Panc1 (cell line): ENCODE measurements around the gene ATP2A2. TPM values are rescaled to one million over a fixed set of nuclear protein-coding genes. Genes with fewer than 3 reads are reported as not detected.

ENCODE experiments used
- ATAC-seq: fragments of 200-7000 bp; cut with Tn5 transposase; 2 replicates; pipeline ENCODE4 v1.9.1; 2020; ENCODE audit warnings: mild to moderate bottlenecking, moderate library complexity
- BruUV-seq: library from RNA; stranded (reverse); fragments of 400-500 nt; replicated peaks from 2 replicates; lab custom pipeline; 2021; lab: Mats Ljungman, UMichigan
- CTCF ChIA-PET: fragments of 300-600 bp; sonication (Branson Sonifier 250); formaldehyde crosslinking; loops from one replicate; lab custom pipeline; 2022; ENCODE audit warnings: antibody characterized with exemption; lab: Charles Lee
- POLR2A ChIA-PET: fragments of 300-600 bp; sonication (Branson Sonifier 250); formaldehyde crosslinking; loops from one replicate; lab custom pipeline; 2022; ENCODE audit warnings: antibody characterized with exemption; lab: Charles Lee
- DNase-seq: peaks from one replicate; pipeline ENCODE4 v3.0.0-alpha.2; 2010; ENCODE audit warnings: low read depth, low spot score
- H3K27ac ChIP-seq: 2 replicates; pipeline ENCODE4 v1.5.1; 2011; ENCODE audit warnings: mild to moderate bottlenecking, low read length, inconsistent platforms
- H3K27me3 ChIP-seq: fragments of 200-500 bp; sonication (Bioruptor generic); 2 replicates; pipeline ENCODE4 v1.6.0; 2014; ENCODE audit warnings: low read length, inconsistent platforms; ENCODE audit not compliant: control insufficient read depth, insufficient read depth
- H3K36me3 ChIP-seq: fragments of 200-500 bp; sonication (Bioruptor generic); 2 replicates; pipeline ENCODE4 v1.5.1; 2014; ENCODE audit warnings: inconsistent platforms, mild to moderate bottlenecking, low read length, moderate library complexity; ENCODE audit not compliant: control insufficient read depth, insufficient read depth
- H3K4me1 ChIP-seq: 2 replicates; pipeline ENCODE4 v1.5.1; 2011; ENCODE audit warnings: inconsistent platforms, mild to moderate bottlenecking, low read length, moderate library complexity; ENCODE audit not compliant: control insufficient read depth, insufficient read depth
- H3K4me3 ChIP-seq, 2 experiments: 2 replicates each; pipeline ENCODE4 v1.5.1; 2011 to 2012; ENCODE audit warnings: low read depth in 2 of 2, low read length in 2 of 2, mild to moderate bottlenecking in 2 of 2, inconsistent platforms in 1 of 2, moderate library complexity in 1 of 2
- H3K9me3 ChIP-seq: fragments of 200-500 bp; sonication (Bioruptor generic); 2 replicates; pipeline ENCODE4 v1.5.1; 2014; ENCODE audit warnings: low read depth, mild to moderate bottlenecking, inconsistent platforms, low read length, moderate library complexity; ENCODE audit not compliant: control insufficient read depth, insufficient read depth
- POLR2AphosphoS5 ChIP-seq: IDR thresholded peaks from 2 replicates; pipeline ENCODE4 v1.6.1; 2012; ENCODE audit warnings: mild to moderate bottlenecking, low read depth, low read length, moderate library complexity
- SIN3A ChIP-seq: IDR thresholded peaks from 2 replicates; pipeline ENCODE4 v1.6.1; 2012; ENCODE audit warnings: low read depth, mild to moderate bottlenecking, low read length, moderate library complexity, borderline replicate concordance; ENCODE audit not compliant: insufficient read depth
- TCF7L2 ChIP-seq: IDR thresholded peaks from 2 replicates; pipeline ENCODE4 v1.6.1; 2011; ENCODE audit warnings: mild to moderate bottlenecking, low read depth, low read length, inconsistent platforms
- in situ Hi-C: cut with HindIII; loops from 2 replicates; pipeline ENCODE4 v1.10.0; 2016; ENCODE audit warnings: low sequenced_read_pairs, low pct_unique_long_range_greater_than_20kb
- intact Hi-C: fragments of 100-400 bp; cut with micrococcal nuclease; formaldehyde crosslinking; loops from one replicate; pipeline ENCODE4 v1.10.0; 2022; ENCODE audit not compliant: unreplicated experiment
- total RNA-seq: library from RNA; stranded (reverse); gene quantifications from one replicate; pipeline ENCODE4 v1.2.1, GENCODE V29; 2021; ENCODE audit not compliant: unreplicated experiment
- TF ChIP-seq, protein P1 (sequence below): fragments of 450-650 bp; IDR thresholded peaks from 2 replicates; pipeline ENCODE4 v1.5.1; 2017; ENCODE audit warnings: mild to moderate bottlenecking
- TF ChIP-seq, protein P2 (sequence below), 2 experiments: IDR thresholded peaks; 2 replicates each; pipeline ENCODE4 v1.6.1; 2011 to 2012; ENCODE audit warnings: low read depth in 2 of 2, control low read depth in 1 of 2, low read length in 1 of 2, mild to moderate bottlenecking in 1 of 2, moderate library complexity in 1 of 2; ENCODE audit not compliant: insufficient read depth in 1 of 2

Gene ATP2A2
- total RNA-seq, 1 experiment from 2014 or later, result 286 TPM

DNA sequence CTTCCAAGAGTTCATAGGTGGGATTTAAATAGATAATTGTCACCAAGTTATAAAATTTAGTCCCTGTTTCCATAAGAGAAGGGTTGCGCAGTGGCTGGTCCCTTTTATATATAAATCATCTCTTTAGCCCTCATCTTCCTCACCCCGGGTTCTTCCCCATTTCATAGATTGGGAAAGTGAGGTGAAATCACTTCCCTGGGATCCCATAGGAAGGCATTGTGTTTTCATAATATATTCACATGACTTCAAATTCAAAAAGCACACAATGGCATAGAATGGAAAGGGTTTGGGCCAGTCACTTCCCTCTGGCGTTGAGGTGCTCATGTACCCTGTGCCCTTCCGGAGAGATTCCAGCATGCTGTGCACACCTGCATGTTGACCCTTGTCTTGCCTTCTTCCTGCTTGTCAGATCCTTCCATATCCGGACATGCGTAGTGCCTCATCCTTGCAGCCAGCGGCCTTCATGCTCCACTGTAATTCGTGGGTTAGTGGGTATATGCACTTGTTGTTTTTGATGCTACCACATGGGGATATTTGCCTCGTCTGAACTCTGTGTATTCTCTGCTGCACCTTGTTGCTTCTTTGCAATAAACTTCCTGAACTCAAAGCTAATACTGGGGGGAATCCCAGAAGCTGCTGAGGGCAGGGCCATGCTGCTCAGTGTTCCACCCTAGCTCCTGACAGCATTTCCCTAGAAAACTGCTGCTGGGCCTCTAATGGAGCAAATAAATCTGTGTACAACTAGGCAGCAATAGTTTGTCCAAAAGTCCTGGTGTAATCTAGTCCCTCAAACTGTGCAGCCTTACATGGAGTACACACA, 62.9 kb downstream of the ATP2A2 start:
- CTCF ChIA-PET, result interaction anchor here (0.6 kb wide), 1 partner anchor 15 kb away, joined by 3 read pairs; no protein-coding TSS in a partner anchor
- in situ Hi-C loops (no loop called here), intact Hi-C loops (no loop called here)
- POLR2A ChIA-PET, result no interaction called here
- ATAC-seq, result no peak
- no peak overlapping the region for H3K4me3 ChIP-seq
- no TSS peak for BruUV-seq
- no peaks in the 10 kb centered on the region for H3K4me1 ChIP-seq
- no peak for DNase-seq
- TF ChIP-seq, protein P1, sequence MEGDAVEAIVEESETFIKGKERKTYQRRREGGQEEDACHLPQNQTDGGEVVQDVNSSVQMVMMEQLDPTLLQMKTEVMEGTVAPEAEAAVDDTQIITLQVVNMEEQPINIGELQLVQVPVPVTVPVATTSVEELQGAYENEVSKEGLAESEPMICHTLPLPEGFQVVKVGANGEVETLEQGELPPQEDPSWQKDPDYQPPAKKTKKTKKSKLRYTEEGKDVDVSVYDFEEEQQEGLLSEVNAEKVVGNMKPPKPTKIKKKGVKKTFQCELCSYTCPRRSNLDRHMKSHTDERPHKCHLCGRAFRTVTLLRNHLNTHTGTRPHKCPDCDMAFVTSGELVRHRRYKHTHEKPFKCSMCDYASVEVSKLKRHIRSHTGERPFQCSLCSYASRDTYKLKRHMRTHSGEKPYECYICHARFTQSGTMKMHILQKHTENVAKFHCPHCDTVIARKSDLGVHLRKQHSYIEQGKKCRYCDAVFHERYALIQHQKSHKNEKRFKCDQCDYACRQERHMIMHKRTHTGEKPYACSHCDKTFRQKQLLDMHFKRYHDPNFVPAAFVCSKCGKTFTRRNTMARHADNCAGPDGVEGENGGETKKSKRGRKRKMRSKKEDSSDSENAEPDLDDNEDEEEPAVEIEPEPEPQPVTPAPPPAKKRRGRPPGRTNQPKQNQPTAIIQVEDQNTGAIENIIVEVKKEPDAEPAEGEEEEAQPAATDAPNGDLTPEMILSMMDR, result no peak
- TF ChIP-seq POLR2AphosphoS5, result no peak
- no peak for TF ChIP-seq SIN3A
- TF ChIP-seq, protein P2, sequence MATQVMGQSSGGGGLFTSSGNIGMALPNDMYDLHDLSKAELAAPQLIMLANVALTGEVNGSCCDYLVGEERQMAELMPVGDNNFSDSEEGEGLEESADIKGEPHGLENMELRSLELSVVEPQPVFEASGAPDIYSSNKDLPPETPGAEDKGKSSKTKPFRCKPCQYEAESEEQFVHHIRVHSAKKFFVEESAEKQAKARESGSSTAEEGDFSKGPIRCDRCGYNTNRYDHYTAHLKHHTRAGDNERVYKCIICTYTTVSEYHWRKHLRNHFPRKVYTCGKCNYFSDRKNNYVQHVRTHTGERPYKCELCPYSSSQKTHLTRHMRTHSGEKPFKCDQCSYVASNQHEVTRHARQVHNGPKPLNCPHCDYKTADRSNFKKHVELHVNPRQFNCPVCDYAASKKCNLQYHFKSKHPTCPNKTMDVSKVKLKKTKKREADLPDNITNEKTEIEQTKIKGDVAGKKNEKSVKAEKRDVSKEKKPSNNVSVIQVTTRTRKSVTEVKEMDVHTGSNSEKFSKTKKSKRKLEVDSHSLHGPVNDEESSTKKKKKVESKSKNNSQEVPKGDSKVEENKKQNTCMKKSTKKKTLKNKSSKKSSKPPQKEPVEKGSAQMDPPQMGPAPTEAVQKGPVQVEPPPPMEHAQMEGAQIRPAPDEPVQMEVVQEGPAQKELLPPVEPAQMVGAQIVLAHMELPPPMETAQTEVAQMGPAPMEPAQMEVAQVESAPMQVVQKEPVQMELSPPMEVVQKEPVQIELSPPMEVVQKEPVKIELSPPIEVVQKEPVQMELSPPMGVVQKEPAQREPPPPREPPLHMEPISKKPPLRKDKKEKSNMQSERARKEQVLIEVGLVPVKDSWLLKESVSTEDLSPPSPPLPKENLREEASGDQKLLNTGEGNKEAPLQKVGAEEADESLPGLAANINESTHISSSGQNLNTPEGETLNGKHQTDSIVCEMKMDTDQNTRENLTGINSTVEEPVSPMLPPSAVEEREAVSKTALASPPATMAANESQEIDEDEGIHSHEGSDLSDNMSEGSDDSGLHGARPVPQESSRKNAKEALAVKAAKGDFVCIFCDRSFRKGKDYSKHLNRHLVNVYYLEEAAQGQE (IDR thresholded peaks at IDR 0.05; ENCODE audit: insufficient read depth in 1 of 2, low read depth in 2 of 2, low read length in 1 of 2), result no peak
- no peak for TF ChIP-seq TCF7L2
- no peaks in the 10 kb centered on the region for H3K9me3 ChIP-seq
- H3K36me3 ChIP-seq, result peaks cover 65% of the 10 kb centered on the region
- H3K27ac ChIP-seq, result no peak overlapping the region
- no peaks in the 10 kb centered on the region for H3K27me3 ChIP-seq

DNA sequence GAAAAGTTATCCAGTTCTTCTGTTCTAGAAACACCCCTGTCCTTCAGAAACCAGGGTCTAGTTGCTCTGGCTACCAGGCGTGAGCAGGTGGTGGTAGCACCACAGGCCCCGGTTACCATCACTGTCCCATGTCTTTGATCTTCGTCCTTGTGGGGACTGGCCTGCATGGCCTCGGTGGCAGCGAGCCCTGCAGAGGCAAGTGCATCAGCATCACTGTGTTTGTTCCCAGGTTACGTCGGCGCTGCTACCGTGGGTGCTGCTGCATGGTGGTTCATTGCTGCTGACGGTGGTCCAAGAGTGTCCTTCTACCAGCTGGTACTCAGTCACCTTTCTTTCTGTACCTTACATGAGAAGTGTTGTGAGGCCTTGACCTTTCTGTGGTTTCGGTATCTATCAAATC, 63.6 kb downstream of the ATP2A2 start:
- ChIA-PET CTCF (interaction anchor here (0.6 kb wide), 1 partner anchor 15 kb away, joined by 3 read pairs; no protein-coding TSS in a partner anchor), POLR2A (no interaction called here)
- Histone ChIP-seq H3K27ac (no peak overlapping the region), H3K36me3 (peaks cover 58% of the 10 kb centered on the region), H3K4me3 (no peak overlapping the region), H3K27me3 (no peaks in the 10 kb centered on the region), H3K4me1 (no peaks in the 10 kb centered on the region), H3K9me3 (no peaks in the 10 kb centered on the region)
- no TSS peak for BruUV-seq
- intact Hi-C loops, result no loop called here
- DNase-seq (no peak), ATAC-seq (no peak)
- in situ Hi-C loops, result no loop called here
- TF ChIP-seq, protein P2 (IDR thresholded peaks at IDR 0.05; ENCODE audit: insufficient read depth in 1 of 2, low read depth in 2 of 2, low read length in 1 of 2), result no peak
